IPS-15b (cell line): ENCODE measurements around the gene DBNL.

Experiments
- H3K27me3 ChIP-seq: one replicate; pipeline ENCODE4 v1.6.1; 2013; ENCODE audit warnings: low read length; ENCODE audit not compliant: control insufficient read depth, insufficient read depth
- H3K36me3 ChIP-seq: one replicate; pipeline ENCODE4 v1.6.1; 2013; ENCODE audit warnings: low read length; ENCODE audit not compliant: control insufficient read depth, insufficient read depth
- H3K4me1 ChIP-seq: one replicate; pipeline ENCODE4 v1.6.1; 2013; ENCODE audit warnings: mild to moderate bottlenecking, low read length; ENCODE audit not compliant: control insufficient read depth, insufficient read depth
- H3K4me3 ChIP-seq: one replicate; pipeline ENCODE4 v1.5.1; 2013; ENCODE audit warnings: low read depth, low read length
- H3K9ac ChIP-seq: one replicate; pipeline ENCODE4 v1.6.1; 2013; ENCODE audit warnings: low read depth, mild to moderate bottlenecking, low read length
- H3K9me3 ChIP-seq: one replicate; pipeline ENCODE4 v1.6.1; 2013; ENCODE audit warnings: mild to moderate bottlenecking, low read length; ENCODE audit not compliant: control insufficient read depth, insufficient read depth

Gene DBNL

GRCh38 chr7:44087911-44088838, 43.7 kb downstream of the DBNL start:
- peaks cover 14% of the 10 kb centered on the region for H3K27me3 ChIP-seq
- H3K4me1 ChIP-seq, result no peaks in the 10 kb centered on the region
- no peaks in the 10 kb centered on the region for H3K36me3 ChIP-seq
- H3K4me3 ChIP-seq, result no peak overlapping the region
- H3K9ac ChIP-seq, result no peak overlapping the region
- no peaks in the 10 kb centered on the region for H3K9me3 ChIP-seq

- no peak overlapping the region for H3K4me3 ChIP-seq
- no peak overlapping the region for H3K9ac ChIP-seq
- H3K27me3 ChIP-seq, result no peaks in the 10 kb centered on the region
- no peaks in the 10 kb centered on the region for H3K4me1 ChIP-seq
- no peaks in the 10 kb centered on the region for H3K9me3 ChIP-seq
- no peaks in the 10 kb centered on the region for H3K36me3 ChIP-seq
Measured at GRCh38 chr7:44093102-44093641, 48.7 kb downstream of the DBNL start.

GRCh38 chr7:44094365-44094764, 49.9 kb downstream of the DBNL start:
- Histone ChIP-seq H3K9ac (no peak overlapping the region), H3K9me3 (no peaks in the 10 kb centered on the region), H3K36me3 (no peaks in the 10 kb centered on the region), H3K4me1 (no peaks in the 10 kb centered on the region), H3K4me3 (no peak overlapping the region), H3K27me3 (no peaks in the 10 kb centered on the region)

- no peak overlapping the region for H3K4me3 ChIP-seq
- no peaks in the 10 kb centered on the region for H3K9me3 ChIP-seq
- no peaks in the 10 kb centered on the region for H3K4me1 ChIP-seq
- H3K9ac ChIP-seq, result no peak overlapping the region
- H3K36me3 ChIP-seq, result no peaks in the 10 kb centered on the region
- H3K27me3 ChIP-seq, result no peaks in the 10 kb centered on the region
Measured at GRCh38 chr7:44094883-44095592, 50.5 kb downstream of the DBNL start.

GRCh38 chr7:44095781-44096180, 51.3 kb downstream of the DBNL start:
- H3K4me3 ChIP-seq, result no peak overlapping the region
- no peaks in the 10 kb centered on the region for H3K4me1 ChIP-seq
- no peak overlapping the region for H3K9ac ChIP-seq
- H3K9me3 ChIP-seq, result no peaks in the 10 kb centered on the region
- no peaks in the 10 kb centered on the region for H3K36me3 ChIP-seq
- no peaks in the 10 kb centered on the region for H3K27me3 ChIP-seq

- H3K36me3 ChIP-seq, result no peaks in the 10 kb centered on the region
- no peak overlapping the region for H3K9ac ChIP-seq
- H3K9me3 ChIP-seq, result no peaks in the 10 kb centered on the region
- no peaks in the 10 kb centered on the region for H3K4me1 ChIP-seq
- H3K4me3 ChIP-seq, result no peak overlapping the region
- no peaks in the 10 kb centered on the region for H3K27me3 ChIP-seq
Measured at GRCh38 chr7:44096326-44096881, 51.9 kb downstream of the DBNL start.

GRCh38 chr7:44097064-44097932, 52.8 kb downstream of the DBNL start:
- Histone ChIP-seq H3K9ac (no peak overlapping the region), H3K4me3 (no peak overlapping the region), H3K27me3 (peaks cover 2% of the 10 kb centered on the region), H3K36me3 (no peaks in the 10 kb centered on the region), H3K4me1 (no peaks in the 10 kb centered on the region), H3K9me3 (no peaks in the 10 kb centered on the region)

GRCh38 chr7:44098092-44099068, 53.9 kb downstream of the DBNL start:
- no peak overlapping the region for H3K4me3 ChIP-seq
- no peak overlapping the region for H3K9ac ChIP-seq
- peaks cover 9% of the 10 kb centered on the region for H3K27me3 ChIP-seq
- H3K36me3 ChIP-seq, result no peaks in the 10 kb centered on the region
- H3K9me3 ChIP-seq, result no peaks in the 10 kb centered on the region
- no peaks in the 10 kb centered on the region for H3K4me1 ChIP-seq

GRCh38 chr7:44099669-44100068, 55.2 kb downstream of the DBNL start:
- H3K4me1 ChIP-seq, result no peaks in the 10 kb centered on the region
- peaks cover 9% of the 10 kb centered on the region for H3K27me3 ChIP-seq
- H3K4me3 ChIP-seq, result no peak overlapping the region
- no peak overlapping the region for H3K9ac ChIP-seq
- no peaks in the 10 kb centered on the region for H3K9me3 ChIP-seq
- no peaks in the 10 kb centered on the region for H3K36me3 ChIP-seq

GRCh38 chr7:44100458-44101302, 56.2 kb downstream of the DBNL start:
- Histone ChIP-seq H3K9me3 (no peaks in the 10 kb centered on the region), H3K27me3 (peaks cover 18% of the 10 kb centered on the region), H3K9ac (no peak overlapping the region), H3K4me1 (no peaks in the 10 kb centered on the region), H3K4me3 (no peak overlapping the region), H3K36me3 (no peaks in the 10 kb centered on the region)
